HG03521 (cell line): ENCODE measurements around the gene FNDC3B.
A peak's percentile ranks its signal among the peaks of the same experiment; 100 is the strongest.

Experiments used
- ATAC-seq: cut with Tn5 transposase; IDR thresholded peaks from one replicate; pipeline ENCODE4 v1.9.1; 2021; ENCODE audit warnings: mild to moderate bottlenecking, moderate library complexity; ENCODE audit not compliant: unreplicated experiment

Gene FNDC3B

GRCh38 chr3:172321035-172321434, 281.7 kb downstream of the FNDC3B start:
- peak; percentile 59 for ATAC-seq

- no peak for ATAC-seq
Observed at GRCh38 chr3:172323894-172324610, 284.7 kb downstream of the FNDC3B start.

DNA sequence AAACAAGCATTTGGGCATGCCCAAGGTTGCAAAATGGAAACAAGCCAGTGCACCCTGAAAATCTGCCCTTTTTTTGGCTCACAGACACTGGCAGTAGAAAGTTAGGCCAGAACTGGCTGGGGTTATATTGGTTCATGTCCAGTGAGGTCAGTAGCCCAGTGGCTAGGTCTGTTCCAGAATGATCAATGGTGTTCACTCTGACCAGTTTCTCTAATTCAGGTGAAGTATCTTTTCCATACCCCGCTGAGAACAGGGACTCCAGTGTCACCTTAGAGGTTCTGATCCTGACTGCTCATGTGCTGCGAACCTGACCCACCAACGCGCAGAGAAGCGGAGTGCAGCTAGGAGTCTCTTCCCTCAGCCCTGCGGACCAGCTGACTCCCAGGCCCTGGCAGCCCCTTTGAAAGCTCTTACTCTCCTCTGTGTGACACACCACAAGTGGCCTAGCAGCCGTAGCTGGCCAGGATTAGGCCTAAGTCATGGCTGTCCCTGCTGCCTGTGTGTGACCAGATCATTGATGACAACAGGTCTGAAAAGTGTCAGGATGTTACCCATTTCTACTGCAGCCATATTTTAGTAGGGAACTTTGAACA, 285.3 kb downstream of the FNDC3B start:
- ATAC-seq, result no peak

DNA sequence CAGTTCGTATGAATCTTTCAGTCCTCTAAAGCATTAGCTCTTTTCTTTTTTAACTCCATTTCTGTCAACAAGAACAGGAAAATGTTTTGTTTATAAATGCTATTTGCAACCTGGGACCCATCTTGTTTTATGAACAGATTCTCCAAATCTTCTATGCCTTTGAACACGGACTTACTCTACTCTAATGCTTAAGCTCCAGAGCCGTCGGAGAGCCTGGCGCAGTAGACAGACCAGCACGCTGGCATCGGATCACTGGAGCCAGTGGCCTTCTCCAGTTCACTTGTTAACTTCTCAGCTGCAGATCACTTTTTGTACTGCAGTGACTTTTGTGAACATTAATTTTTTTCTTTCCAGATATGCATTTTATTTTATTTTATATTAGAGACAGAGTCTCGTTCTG, 286.1 kb downstream of the FNDC3B start:
- ATAC-seq, result no peak

GRCh38 chr3:172326993-172327392, 287.6 kb downstream of the FNDC3B start:
- no peak for ATAC-seq

DNA sequence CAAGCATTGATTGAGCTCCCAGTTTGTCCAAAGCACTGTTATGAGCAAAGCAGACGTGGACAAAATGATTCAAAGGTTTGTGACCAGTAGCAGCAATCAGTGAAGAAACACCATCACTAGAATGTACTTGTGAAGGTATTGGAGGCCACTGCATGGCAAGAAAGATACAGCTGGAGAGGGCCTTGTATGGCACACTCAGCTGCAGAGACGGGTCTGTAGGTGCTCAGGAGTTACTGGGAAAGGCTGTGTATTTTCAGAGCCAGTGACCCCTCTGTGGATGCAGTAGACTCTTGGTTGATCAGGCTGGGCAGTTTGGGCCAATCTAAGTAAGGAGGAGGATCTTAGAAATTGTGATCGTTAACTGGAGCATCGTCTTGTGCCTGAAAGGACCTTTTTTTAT, 288.9 kb downstream of the FNDC3B start:
- no peak for ATAC-seq

GRCh38 chr3:172329070-172329469, 289.7 kb downstream of the FNDC3B start:
- ATAC-seq, result no peak

DNA sequence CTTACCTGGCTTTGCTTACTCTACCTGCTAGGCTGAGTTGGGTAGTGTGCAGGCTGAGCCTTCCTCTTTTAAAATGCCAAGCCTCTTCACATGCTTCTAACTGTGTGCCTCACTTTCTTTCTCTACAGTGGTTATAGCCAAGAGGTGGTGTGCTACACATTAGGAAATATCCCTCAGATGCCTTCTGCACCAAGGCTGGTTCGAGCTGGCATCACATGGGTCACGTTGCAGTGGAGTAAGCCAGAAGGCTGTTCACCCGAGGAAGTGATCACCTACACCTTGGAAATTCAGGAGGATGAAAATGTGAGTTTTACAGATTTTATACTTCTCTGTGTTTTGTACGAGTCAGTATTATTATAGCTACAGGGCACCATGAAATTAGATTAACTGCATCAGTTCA, 291.0 kb downstream of the FNDC3B start:
- no peak for ATAC-seq

GRCh38 chr3:172332256-172333041, 293.1 kb downstream of the FNDC3B start:
- ATAC-seq, result peak; percentile 59

DNA sequence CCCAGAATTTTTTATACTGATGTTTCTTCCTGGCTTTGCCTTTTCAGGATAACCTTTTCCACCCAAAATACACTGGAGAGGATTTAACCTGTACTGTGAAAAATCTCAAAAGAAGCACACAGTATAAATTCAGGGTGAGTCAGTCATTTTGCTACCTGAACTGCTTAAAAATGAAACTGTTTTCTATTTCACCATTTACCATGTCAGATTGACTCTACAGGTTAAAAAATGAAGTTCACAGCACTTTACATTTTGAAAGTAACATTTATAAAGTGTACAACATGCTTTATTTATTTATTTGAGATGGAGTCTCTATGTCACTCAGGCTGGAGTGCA, 293.6 kb downstream of the FNDC3B start:
- no peak for ATAC-seq

GRCh38 chr3:172333692-172334457, 294.5 kb downstream of the FNDC3B start:
- no peak for ATAC-seq

- ATAC-seq, result no peak
Observed at GRCh38 chr3:172334671-172335207, 295.4 kb downstream of the FNDC3B start.

GRCh38 chr3:172339892-172340291, 300.5 kb downstream of the FNDC3B start:
- ATAC-seq, result no peak

DNA sequence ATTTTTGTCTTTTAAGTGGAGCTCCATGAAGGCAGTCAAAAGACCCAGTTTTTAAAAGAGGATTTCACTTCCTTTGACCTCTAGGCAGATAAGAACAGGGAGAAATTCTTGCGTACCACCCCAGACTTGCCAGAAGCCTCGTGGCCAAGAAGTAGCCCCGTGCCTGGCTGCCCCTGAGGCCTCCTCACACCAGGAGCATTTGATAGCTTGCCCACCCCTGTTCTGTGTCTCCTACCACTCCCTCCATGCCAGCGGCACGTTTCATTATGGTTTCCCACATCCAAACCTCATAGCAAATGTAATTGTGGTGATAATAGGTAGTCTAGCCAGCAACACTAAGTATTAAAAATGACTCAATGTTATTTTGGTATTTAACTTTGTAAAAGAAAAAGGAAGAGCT, 301.2 kb downstream of the FNDC3B start:
- no peak for ATAC-seq

DNA sequence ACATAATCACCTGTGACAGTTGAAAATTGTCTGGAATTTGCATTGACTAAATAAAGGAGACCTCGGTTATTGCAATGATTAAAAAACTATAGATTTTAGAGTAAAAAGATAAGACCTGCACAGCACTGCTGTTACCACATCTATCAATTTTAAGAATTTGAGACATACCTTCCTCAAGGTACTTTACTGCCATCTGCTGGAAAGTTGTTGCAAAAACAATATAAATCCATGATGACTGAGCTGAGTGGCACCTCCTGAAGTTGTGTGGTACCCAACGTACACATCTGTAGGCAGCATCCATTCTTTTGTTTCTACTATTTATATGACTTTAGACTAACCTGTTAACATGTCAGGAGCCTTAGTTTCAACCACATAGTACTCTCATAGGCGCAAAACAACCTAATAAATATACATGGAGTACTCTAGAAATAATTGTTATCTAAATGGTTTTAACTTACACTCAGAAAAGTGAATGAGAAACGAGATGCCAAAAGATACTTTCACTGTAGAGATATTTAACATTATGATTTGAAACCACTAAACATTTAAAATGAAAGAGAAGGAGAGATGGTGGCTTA, 302.2 kb downstream of the FNDC3B start:
- ATAC-seq, result peak; percentile 72

DNA sequence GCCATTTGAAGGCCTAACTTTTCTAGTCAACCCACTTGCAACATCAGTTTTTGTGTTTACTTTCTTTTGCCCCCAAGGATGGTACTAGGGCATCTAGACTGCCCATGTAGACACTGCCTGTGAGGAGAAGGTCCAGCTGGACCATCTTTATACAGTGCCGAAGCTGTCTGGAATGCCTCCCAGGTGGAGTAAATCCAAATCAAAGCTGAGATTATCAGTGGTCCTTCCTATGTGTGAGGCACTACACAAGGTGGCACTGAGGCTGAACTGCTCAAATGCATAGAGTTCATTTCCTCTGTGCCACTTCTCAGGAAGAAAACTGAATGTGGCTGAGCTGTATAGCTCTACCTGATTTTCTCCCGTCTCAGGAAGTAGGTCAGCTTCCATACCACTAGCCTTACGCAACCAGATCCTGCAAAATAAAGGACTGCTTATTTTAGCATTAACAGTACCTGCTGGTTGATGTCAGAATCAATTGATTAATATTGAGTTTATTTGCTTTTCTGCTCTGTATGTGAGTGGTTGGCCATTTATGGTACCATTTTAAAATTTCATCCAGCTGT, 302.8 kb downstream of the FNDC3B start:
- ATAC-seq, result no peak

DNA sequence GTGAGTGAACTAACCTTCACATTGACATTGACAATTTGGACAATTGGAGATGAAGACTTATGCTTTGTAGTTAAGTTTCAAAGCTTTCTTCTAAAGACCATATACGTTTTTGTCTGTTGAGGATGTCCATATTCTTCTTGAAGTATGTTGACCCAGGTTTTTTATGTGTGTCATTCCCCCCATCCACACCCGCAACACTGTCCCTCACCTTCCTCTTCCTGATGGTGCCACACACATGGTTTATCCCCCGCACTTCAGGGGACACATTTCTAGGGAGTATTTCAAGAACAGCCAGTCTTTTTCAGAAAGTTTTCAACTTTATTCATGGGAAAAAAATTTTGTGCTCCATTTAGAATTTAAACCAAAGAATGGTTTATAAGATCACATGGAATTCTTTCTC, 303.7 kb downstream of the FNDC3B start:
- no peak for ATAC-seq

- no peak for ATAC-seq
Observed at GRCh38 chr3:172343979-172344378, 304.6 kb downstream of the FNDC3B start.

GRCh38 chr3:172346161-172346560, 306.8 kb downstream of the FNDC3B start:
- ATAC-seq, result no peak

DNA sequence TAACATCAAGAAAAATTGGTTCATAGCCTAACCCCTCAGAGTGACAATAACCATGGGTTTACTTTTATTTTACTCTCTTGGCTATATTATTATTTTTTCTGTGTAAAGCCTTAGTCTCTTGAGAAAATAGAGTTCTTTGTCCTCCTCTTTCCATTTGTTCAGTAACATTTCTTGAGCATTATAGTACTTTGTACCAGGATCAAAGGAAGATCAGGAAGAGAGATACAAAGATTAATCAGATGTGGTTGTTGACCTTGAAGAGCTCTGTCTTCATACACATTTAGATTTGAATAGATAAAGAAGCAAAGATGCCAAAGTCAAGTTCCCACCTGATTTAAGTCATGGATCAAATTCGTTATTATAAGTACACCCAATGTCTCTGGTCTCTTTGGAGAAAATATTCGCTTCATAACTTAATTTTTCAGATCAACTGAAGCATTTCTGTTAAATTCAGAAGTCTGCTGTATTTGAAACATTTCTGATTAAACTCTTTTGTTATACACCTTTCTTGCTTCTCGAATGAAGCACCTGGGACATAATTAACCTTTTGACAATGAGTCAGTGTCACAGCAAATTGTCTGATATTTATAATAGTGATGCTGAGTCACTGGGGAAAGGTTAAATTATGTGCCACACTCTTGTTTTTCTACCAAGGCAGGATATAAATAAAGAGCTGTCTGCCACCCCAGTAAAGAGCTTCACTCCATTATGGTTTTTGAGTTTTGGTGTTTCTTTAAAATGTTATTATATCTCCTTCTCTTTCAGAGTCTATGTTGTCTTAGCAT, 308.7 kb downstream of the FNDC3B start:
- no peak for ATAC-seq
